T-helper 2 cell (primary cell): Measurements from ENCODE around the gene RNF225.
"Not testable (repeated sequence)": the region's sequence is repeated elsewhere in the genome, so short reads cannot be mapped to it uniquely, and the experiment has no call there.

Experiments
- DNase-seq, 5 experiments: peaks; one replicate each; pipeline versions ENCODE4 v3.0.0 to v3.0.0-alpha.2; 2012 to 2022

Gene RNF225

GRCh38 chr19:58409010-58409790 is 13.7 kb downstream of the RNF225 start:
- DNase-seq: peak in 1 of 5 experiments; percentile 27

DNA sequence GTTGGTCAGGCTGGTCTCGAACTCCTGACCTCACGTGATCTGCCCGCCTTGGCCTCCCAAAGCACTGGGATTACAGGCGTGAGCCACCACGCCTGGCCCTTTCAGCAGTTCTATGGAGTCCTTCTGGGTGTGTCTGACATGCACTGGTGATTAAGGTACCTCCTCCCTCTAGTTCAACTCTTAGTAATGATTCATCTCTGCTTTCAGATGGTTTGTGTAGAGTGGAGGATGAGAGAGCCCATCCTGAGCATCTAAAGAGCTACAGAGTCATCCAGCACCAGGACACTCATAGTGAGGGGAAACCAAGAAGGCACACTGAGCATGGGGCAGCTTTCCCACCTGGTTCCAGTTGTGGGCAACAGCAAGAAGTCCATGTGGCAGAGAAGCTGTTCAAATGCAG is 21.1 kb downstream of the RNF225 start:
- no peak for DNase-seq

- no peak for DNase-seq
Observed at GRCh38 chr19:58417071-58417470, 21.6 kb downstream of the RNF225 start.

- no peak for DNase-seq
Observed at GRCh38 chr19:58428617-58429016, 33.2 kb downstream of the RNF225 start.

GRCh38 chr19:58429745-58430144 is 34.3 kb downstream of the RNF225 start:
- DNase-seq: no peak

DNA sequence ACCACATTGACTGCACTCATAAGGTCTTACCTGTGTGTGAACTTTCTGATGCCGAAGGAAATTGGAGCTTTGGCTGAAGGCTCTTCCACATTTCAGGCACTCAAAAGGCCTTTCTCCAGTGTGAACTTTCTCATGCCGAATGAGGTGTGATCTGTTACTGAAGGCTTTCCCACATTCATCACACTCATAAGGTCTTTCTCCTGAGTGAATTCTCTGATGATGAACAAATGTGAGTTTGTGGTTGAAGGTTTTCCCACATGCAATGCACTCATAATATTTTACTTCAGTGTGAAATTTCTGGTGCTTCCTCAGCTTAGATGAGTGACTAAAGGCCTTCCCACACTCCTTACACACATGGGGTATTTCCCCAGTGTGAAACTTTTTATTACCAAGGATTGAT is 38.8 kb downstream of the RNF225 start:
- no peak for DNase-seq

GRCh38 chr19:58439576-58440554 is 44.4 kb downstream of the RNF225 start, which contains the start of gene ZNF132:
TSS of gene ZNF132 (minus strand) at chr19:58440153. CDS start at chr19:58439821, 332 bp downstream.
- peak; percentile 72 to 100 (median 93) for DNase-seq

GRCh38 chr19:58440556-58440955 is 45.1 kb downstream of the RNF225 start:
- no peak for DNase-seq

DNA sequence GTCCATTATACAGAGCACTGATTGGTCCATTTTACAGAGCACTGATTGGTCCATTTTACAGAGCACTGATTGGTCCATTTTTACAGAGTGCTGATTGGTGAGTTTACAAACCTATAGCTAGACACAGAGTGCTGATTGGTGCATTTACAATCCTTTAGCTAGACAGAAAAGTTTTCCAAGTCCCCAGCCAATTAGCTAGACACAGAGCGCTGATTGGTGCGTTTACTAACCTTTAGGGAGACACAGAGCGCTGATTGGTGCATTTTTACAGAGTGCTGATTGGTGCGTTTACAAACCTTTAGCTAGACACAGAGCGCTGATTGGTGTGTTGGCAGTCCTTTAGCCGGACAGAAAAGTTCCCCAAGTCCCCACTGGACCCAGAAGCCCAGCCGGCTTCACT is 47.5 kb downstream of the RNF225 start:
- DNase-seq: not testable (repeated sequence)
